Ishikawa (cell line): ENCODE data around the gene FBXO3.

Source experiments
- CEBPB ChIP-seq: IDR thresholded peaks from 2 replicates; pipeline ENCODE4 v1.6.1; 2012
- CREB1 ChIP-seq: IDR thresholded peaks from 2 replicates; pipeline ENCODE4 v1.6.1; 2012; ENCODE audit warnings: low read depth
- EGR1 ChIP-seq: IDR thresholded peaks from 2 replicates; pipeline ENCODE4 v1.6.1; 2012
- EP300 ChIP-seq: IDR thresholded peaks from 2 replicates; pipeline ENCODE4 v1.6.1; 2012; ENCODE audit warnings: borderline replicate concordance
- NFIC ChIP-seq: IDR thresholded peaks from 2 replicates; pipeline ENCODE4 v1.6.1; 2012
- RAD21 ChIP-seq: IDR thresholded peaks from 2 replicates; pipeline ENCODE4 v1.6.1; 2012; ENCODE audit warnings: low read depth
- TAF1 ChIP-seq: IDR thresholded peaks from 2 replicates; pipeline ENCODE4 v1.6.1; 2012; ENCODE audit warnings: low read depth, mild to moderate bottlenecking
- TCF12 ChIP-seq: IDR thresholded peaks from 2 replicates; pipeline ENCODE4 v1.6.1; 2012; ENCODE audit warnings: low read depth
- TEAD4 ChIP-seq: IDR thresholded peaks from 2 replicates; pipeline ENCODE4 v1.6.1; 2012
- YY1 ChIP-seq: IDR thresholded peaks from 2 replicates; pipeline ENCODE4 v1.6.1; 2012; ENCODE audit warnings: low read depth
- ZBTB7A ChIP-seq: IDR thresholded peaks from 2 replicates; pipeline ENCODE4 v1.6.1; 2012; ENCODE audit warnings: low read depth
- TF ChIP-seq, protein P1 (sequence below): IDR thresholded peaks from 2 replicates; pipeline ENCODE4 v1.6.1; 2012
- TF ChIP-seq, protein P2 (sequence below): IDR thresholded peaks from 2 replicates; pipeline ENCODE4 v1.6.1; 2012
- TF ChIP-seq, protein P3 (sequence below): IDR thresholded peaks from 2 replicates; pipeline ENCODE4 v1.6.1; 2012; ENCODE audit warnings: low read depth, mild to moderate bottlenecking

DNA sequence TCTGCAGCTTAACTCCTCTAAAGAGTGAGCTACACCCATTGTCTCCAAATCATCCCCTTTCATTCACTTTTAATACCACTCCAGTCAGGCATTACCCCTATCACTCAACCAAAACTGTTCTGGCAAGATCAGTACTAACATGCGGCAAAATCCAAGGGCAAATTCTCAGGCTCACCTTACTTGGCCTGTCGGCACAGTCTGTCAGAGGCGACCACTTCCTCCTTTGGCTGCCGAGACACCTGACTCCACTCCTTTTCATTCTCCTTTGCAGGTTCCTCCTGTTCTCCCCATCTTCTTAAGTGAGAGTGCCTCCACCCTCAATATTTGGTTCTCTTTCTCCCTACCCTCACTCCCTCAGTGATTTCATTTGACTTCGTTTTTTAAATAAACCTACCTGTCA is 77.9 kb downstream of the FBXO3 start:
- TF ChIP-seq EGR1: no peak
- TF ChIP-seq CEBPB: no peak
- TF ChIP-seq YY1: no peak
- TF ChIP-seq, protein P1, sequence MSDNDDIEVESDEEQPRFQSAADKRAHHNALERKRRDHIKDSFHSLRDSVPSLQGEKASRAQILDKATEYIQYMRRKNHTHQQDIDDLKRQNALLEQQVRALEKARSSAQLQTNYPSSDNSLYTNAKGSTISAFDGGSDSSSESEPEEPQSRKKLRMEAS: no peak
- TF ChIP-seq, protein P2, sequence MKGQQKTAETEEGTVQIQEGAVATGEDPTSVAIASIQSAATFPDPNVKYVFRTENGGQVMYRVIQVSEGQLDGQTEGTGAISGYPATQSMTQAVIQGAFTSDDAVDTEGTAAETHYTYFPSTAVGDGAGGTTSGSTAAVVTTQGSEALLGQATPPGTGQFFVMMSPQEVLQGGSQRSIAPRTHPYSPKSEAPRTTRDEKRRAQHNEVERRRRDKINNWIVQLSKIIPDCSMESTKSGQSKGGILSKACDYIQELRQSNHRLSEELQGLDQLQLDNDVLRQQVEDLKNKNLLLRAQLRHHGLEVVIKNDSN: no peak
- no peak for TF ChIP-seq TEAD4
- TF ChIP-seq TCF12: no peak
- no peak for TF ChIP-seq TAF1
- TF ChIP-seq EP300: no peak
- no peak for TF ChIP-seq CREB1
- TF ChIP-seq, protein P3, sequence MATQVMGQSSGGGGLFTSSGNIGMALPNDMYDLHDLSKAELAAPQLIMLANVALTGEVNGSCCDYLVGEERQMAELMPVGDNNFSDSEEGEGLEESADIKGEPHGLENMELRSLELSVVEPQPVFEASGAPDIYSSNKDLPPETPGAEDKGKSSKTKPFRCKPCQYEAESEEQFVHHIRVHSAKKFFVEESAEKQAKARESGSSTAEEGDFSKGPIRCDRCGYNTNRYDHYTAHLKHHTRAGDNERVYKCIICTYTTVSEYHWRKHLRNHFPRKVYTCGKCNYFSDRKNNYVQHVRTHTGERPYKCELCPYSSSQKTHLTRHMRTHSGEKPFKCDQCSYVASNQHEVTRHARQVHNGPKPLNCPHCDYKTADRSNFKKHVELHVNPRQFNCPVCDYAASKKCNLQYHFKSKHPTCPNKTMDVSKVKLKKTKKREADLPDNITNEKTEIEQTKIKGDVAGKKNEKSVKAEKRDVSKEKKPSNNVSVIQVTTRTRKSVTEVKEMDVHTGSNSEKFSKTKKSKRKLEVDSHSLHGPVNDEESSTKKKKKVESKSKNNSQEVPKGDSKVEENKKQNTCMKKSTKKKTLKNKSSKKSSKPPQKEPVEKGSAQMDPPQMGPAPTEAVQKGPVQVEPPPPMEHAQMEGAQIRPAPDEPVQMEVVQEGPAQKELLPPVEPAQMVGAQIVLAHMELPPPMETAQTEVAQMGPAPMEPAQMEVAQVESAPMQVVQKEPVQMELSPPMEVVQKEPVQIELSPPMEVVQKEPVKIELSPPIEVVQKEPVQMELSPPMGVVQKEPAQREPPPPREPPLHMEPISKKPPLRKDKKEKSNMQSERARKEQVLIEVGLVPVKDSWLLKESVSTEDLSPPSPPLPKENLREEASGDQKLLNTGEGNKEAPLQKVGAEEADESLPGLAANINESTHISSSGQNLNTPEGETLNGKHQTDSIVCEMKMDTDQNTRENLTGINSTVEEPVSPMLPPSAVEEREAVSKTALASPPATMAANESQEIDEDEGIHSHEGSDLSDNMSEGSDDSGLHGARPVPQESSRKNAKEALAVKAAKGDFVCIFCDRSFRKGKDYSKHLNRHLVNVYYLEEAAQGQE: no peak
- no peak for TF ChIP-seq ZBTB7A
- TF ChIP-seq RAD21: no peak
- no peak for TF ChIP-seq NFIC
